Fibroblast of skin of abdomen (primary cell): ENCODE data around the gene PRPF31.
A peak's percentile ranks its signal among the peaks of the same experiment; 100 is the strongest.

Experiments
- DNase-seq: peaks from one replicate; pipeline ENCODE4 v3.0.0-alpha.2; 2013

The PRPF31 gene

GRCh38 chr19:54108496-54108895 lies 7.1 kb upstream of the PRPF31 start:
- no peak for DNase-seq

GRCh38 chr19:54109651-54110050 lies 5.9 kb upstream of the PRPF31 start:
- no peak for DNase-seq

DNA sequence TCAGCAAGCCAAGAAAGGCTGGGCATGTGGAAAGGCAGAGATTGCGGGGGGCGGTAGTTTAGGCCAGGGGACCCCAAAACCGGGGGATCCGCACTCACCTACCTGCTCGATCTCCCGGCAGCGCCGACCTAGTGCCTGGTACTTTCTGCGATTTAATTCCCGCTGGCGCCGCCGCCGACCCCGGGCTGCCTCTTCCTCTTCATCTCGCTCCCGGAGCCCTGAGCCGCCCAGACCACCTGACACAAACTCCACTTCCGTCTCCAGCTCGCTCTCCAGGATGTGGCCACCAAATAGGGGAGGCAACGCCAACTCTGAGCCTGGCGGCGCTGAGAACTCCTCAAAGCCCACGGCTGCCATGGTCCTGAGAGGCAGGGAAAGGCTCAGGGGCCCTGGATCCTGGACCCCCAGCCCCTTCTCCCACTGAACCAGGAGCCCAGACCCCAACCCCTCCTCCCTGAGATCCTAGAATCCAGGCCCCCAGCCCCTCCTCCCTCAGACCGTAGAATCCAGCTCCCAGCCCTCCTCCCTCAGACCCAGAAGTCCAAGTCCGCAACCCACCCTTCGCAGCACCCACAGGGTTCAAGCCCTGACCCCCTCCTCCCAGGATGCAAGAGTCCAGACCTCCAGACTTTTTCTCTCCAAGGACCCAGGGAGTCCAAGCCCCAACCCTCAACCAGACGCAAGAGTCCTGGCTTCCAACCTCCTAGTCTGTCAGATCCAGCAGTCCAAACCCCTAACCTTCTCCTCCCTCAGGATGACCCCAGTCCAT lies 1.0 kb upstream of the PRPF31 start:
- DNase-seq, result no peak

- DNase-seq, result no peak
These were observed 5.7 kb downstream of the PRPF31 start for GRCh38 chr19:54121259-54121658.

DNA sequence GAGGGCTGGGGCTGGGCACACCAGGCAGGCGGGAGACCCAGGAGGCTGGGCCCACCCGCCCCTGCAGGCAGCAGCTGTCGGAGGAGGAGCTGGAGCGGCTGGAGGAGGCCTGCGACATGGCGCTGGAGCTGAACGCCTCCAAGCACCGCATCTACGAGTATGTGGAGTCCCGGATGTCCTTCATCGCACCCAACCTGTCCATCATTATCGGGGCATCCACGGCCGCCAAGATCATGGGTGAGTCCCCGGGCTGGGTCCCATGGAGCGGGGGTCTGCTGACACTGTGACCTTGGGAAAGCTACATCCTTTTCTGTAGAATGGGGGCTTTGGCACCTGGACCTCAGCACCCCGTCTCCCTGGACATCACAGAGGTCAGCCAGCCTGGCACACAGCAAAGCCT lies 8.1 kb downstream of the PRPF31 start:
- DNase-seq, result no peak

- no peak for DNase-seq
These were observed 8.8 kb downstream of the PRPF31 start for GRCh38 chr19:54124393-54124792.

GRCh38 chr19:54125713-54126112 lies 10.2 kb downstream of the PRPF31 start:
- DNase-seq, result no peak

- no peak for DNase-seq
These were observed 12.3 kb downstream of the PRPF31 start for GRCh38 chr19:54127688-54128440.

DNA sequence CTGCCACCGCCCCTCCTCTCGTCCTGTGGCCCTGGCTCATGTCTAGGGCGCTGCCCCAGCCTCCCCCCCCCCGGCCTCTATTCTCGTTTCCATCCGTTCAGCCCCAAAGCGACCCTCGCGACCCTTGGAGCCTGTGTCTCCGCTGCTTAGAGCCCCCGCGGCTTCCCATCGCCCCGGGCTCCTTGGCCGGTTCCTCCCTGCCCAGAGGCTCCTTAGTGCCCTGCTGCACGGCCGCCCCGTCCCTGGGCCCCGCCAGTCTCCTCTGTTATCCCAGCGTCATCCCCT lies 12.8 kb downstream of the PRPF31 start:
- DNase-seq, result no peak

DNA sequence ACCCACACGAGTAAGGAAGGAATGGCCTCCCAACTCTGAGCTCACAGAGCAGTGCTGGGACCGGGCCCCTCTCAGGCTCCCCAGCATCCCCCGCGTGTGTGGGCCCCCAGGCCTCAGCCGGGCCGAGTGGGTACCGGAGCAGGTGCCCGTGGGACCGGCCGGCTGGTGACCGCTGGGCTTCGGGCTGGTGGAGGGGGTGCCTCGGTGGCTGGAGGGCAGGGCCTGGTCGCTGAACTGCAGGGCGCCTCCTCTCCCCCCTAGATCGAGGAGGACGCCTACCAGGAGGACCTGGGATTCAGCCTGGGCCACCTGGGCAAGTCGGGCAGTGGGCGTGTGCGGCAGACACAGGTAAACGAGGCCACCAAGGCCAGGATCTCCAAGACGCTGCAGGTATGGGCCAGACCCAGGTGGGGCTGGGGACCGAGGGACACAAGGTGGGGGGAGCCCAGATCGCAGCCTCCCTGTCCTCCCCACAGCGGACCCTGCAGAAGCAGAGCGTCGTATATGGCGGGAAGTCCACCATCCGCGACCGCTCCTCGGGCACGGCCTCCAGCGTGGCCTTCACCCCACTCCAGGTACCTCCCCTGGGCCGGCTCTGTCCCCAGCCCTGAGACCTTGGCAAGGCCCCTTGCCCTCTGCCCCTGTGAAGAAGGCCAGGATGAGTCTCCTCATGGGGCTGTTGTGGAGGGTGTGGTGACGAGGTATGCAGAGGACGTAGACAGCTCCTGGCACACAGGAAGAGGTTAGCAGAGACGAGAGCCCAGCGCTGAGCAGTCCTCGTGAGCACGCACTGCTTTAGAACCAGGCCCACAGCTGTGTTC lies 13.5 kb downstream of the PRPF31 start:
- no peak for DNase-seq

- DNase-seq, result no peak
These were observed 14.1 kb downstream of the PRPF31 start for GRCh38 chr19:54129617-54129996.

DNA sequence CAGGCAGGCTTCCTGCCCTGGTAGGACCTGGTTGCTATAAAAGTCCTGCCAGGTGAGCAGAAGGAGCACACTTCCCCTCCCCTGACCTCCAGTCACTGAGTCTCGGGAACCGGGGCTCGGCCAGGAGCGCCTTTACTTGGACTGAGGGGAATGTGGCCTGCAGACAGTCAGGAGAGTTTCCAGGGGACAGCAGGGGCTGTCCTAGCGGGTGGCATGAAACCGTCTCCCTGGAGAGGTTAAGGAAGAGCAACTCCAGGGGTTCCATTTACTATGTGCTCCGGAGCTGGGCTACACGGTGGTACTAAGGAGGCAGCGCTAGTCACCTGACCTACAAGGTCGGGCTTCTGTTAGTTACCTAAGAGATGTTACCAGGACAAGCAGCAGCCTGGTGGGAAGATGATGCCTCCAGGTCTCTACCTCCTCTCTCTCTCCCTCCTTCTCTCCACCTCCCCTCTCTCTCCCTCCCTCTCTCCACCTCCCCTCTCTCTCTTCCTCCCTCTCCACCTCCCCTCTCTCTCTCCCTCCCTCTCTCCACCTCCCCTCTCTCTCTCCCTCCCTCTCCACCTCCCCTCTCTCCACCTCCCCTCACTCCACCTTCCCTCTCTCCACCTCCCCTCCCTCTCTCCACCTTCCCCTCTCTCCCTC lies 17.9 kb downstream of the PRPF31 start:
- DNase-seq, result peak; percentile 60

- DNase-seq, result no peak
These were observed 18.5 kb downstream of the PRPF31 start for GRCh38 chr19:54133957-54134590.

GRCh38 chr19:54136086-54136863 lies 20.7 kb downstream of the PRPF31 start:
- no peak for DNase-seq

DNA sequence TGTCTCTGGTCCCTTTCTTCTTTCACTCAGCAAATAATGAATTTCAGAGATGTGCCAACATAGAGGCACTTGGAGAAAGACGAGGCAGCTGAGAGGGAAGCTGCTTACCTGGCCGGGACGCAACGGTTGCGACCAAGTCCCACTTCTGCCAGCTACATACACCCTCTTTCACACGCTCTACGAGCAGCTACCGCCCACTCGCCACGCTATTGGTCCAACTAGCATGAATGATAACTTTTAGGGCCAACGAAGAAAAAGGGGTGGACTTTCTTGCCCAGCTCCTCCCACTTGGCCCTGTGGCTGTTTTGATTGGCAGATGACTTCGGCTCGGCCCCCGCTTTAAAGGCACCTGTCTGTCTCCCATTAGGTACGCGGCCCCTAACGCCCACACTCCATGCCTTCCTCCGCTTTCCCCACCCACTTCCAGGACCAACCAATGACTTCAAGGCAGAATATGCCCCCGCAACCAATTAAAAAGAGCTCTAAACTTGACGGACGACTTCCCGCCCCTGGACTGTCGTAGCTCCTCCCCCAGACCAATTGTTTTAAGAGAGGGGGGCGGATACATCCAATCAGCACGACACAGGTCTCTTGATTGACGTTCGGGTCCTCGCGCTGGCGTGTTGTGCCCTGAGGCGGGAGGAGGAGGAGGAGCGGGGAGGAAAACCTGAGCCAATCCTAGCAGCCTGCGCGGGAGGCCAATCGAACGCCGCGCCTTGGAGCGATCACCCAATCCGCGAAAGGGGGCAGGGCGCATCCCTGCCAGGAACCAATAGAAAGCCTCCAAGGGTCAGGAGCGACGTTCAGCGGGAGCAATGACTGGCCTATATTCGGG lies 21.5 kb downstream of the PRPF31 start:
- DNase-seq, result peak; percentile 100

DNA sequence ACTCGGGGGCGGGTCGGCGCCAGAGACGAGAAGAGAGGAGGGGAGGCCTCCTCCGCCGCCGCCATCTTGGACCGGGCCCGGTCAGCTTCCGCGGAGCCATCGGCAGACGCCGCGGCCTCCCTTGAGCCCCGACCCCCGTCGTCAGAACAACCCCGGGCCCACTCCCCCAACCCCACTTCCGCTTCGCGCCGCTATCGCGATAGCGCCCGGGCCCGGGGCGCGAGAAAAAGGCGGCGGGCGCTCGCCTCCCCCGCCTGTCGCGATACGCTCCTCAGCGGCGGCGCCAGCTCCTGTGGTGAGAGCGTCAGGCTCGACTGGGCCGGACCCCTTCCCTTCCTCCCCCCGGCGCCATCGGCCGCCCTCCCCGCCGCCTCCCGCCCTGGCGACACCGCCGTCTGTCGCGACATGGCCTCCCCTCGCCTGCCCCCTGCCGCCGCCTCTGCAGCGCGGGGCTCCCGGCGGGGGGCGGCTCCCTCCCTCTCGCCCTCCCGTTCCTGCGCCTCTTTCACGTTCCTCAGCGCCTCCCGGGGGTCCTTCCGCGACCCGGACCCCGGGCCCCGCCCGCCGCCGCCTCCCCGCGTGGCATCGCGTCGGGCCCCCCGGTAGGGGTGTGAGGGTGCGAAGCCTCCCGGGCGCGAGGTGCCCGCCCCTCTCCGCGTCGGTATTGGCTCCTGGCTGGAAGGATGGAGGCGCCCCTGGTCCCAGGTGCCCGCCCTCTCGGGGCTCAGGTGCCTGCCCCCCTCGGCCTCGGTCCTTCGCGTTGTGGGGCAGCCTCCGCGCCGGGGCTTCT lies 22.3 kb downstream of the PRPF31 start, which contains the start of gene CNOT3:
Gene CNOT3 (plus strand): TSS at position 64 of the 790 bp plus-strand sequence. CDS start 5,217 bp downstream, outside the sequence.
- DNase-seq, result no peak

- no peak for DNase-seq
These were observed 23.1 kb downstream of the PRPF31 start for GRCh38 chr19:54138489-54139256.

DNA sequence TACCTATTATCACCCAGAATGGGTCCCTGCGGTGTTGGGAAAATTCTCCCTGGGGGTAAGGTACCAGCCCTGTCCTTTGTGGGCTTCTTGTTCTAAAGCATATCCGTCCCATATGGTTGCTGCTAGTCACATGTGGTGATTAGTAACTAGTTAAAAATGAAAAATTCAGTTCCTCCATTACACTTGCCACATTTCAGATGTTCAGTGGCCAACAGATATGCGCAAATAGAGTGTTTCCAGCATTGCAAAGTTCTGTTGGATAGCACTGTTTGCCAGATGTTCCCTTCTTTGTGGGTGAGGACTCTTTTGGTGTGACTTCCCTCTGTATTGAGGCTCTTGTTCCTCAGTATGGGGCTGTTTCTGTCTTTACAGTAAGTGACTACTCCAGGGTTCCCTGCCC lies 25.8 kb downstream of the PRPF31 start:
- DNase-seq, result peak; percentile 70
